ENCODE measurements around the gene MRPL14.

MRPL14 gene

GRCh38 chr6:44065443-44066140 lies 61.7 kb downstream of the MRPL14 start:
- no peaks in the 10 kb centered on the region for H3K9me3 ChIP-seq (ENCODE audit: control insufficient read depth, low read depth, low read length)
- no peak overlapping the region for H3K9ac ChIP-seq (ENCODE audit: low read length)
- H3K27ac ChIP-seq (ENCODE audit: low read length), result no peak overlapping the region
- H3K36me3 ChIP-seq (ENCODE audit: control insufficient read depth, low read depth, low read length), result no peaks in the 10 kb centered on the region
- H3K4me3 ChIP-seq (ENCODE audit: low read length), result no peak overlapping the region
- no peaks in the 10 kb centered on the region for H3K27me3 ChIP-seq (ENCODE audit: control insufficient read depth, insufficient read depth, low read length)
- H3K4me1 ChIP-seq (ENCODE audit: control insufficient read depth, low read depth, low read length), result peaks cover 9% of the 10 kb centered on the region

GRCh38 chr6:44064948-44065272 lies 62.3 kb downstream of the MRPL14 start:
- H3K36me3 ChIP-seq (ENCODE audit: control insufficient read depth, low read depth, low read length), result no peaks in the 10 kb centered on the region
- H3K4me1 ChIP-seq (ENCODE audit: control insufficient read depth, low read depth, low read length), result peaks cover 9% of the 10 kb centered on the region
- no peak overlapping the region for H3K4me3 ChIP-seq (ENCODE audit: low read length)
- H3K27me3 ChIP-seq (ENCODE audit: control insufficient read depth, insufficient read depth, low read length), result no peaks in the 10 kb centered on the region
- no peaks in the 10 kb centered on the region for H3K9me3 ChIP-seq (ENCODE audit: control insufficient read depth, low read depth, low read length)
- H3K9ac ChIP-seq (ENCODE audit: low read length), result no peak overlapping the region
- H3K27ac ChIP-seq (ENCODE audit: low read length), result no peak overlapping the region

GRCh38 chr6:44064089-44064947 lies 62.9 kb downstream of the MRPL14 start:
- Histone ChIP-seq H3K27me3 (ENCODE audit: control insufficient read depth, insufficient read depth, low read length) (no peaks in the 10 kb centered on the region), H3K27ac (ENCODE audit: low read length) (no peak overlapping the region), H3K36me3 (ENCODE audit: control insufficient read depth, low read depth, low read length) (no peaks in the 10 kb centered on the region), H3K9ac (ENCODE audit: low read length) (no peak overlapping the region), H3K4me1 (ENCODE audit: control insufficient read depth, low read depth, low read length) (peaks cover 9% of the 10 kb centered on the region), H3K9me3 (ENCODE audit: control insufficient read depth, low read depth, low read length) (no peaks in the 10 kb centered on the region), H3K4me3 (ENCODE audit: low read length) (no peak overlapping the region)

GRCh38 chr6:44063561-44064059 lies 63.6 kb downstream of the MRPL14 start:
- no peaks in the 10 kb centered on the region for H3K27me3 ChIP-seq (ENCODE audit: control insufficient read depth, insufficient read depth, low read length)
- no peaks in the 10 kb centered on the region for H3K36me3 ChIP-seq (ENCODE audit: control insufficient read depth, low read depth, low read length)
- peaks cover 5% of the 10 kb centered on the region for H3K4me1 ChIP-seq (ENCODE audit: control insufficient read depth, low read depth, low read length)
- H3K4me3 ChIP-seq (ENCODE audit: low read length), result no peak overlapping the region
- no peaks in the 10 kb centered on the region for H3K9me3 ChIP-seq (ENCODE audit: control insufficient read depth, low read depth, low read length)
- H3K27ac ChIP-seq (ENCODE audit: low read length), result no peak overlapping the region
- H3K9ac ChIP-seq (ENCODE audit: low read length), result no peak overlapping the region
